Stimulated activated CD8-positive, alpha-beta memory T cell treated with anti-CD3 and anti-CD28 coated beads, Interleukin-4, amount 100 ng/mL, for 1 hour (primary cell): ENCODE results near the gene TOMM22.

Experiments
- DNase-seq, 2 donors: peaks; one replicate each; pipeline ENCODE4 v3.0.0-alpha.2; 2020; ENCODE audit warnings: low read depth in 2 of 2, low spot score in 1 of 2

TOMM22 gene

GRCh38 chr22:38696606-38697424 is 15.1 kb downstream of the TOMM22 start:
- no peak for DNase-seq

- DNase-seq = no peak
These were observed 15.8 kb downstream of the TOMM22 start for GRCh38 chr22:38697425-38698089.

GRCh38 chr22:38698407-38699094 is 16.8 kb downstream of the TOMM22 start:
- DNase-seq = no peak

DNA sequence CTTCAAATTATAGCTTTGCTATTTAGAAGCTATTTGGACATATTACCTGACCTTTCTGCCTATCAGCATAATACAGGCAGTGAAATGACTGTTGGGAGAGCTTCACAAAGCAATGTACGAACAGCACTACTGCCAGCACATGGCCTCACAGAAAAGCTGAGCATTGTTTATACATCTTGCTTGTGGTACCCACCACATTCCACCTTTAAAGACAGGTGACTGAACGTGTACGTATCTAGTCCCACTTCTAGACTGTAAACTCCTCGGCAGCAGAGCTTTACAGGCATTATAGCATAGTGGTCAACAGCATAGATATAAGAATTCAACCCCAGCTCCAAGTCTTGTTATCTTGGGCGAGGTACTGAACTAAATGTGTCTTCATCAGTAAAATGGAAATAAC is 17.4 kb downstream of the TOMM22 start:
- DNase-seq = no peak

DNA sequence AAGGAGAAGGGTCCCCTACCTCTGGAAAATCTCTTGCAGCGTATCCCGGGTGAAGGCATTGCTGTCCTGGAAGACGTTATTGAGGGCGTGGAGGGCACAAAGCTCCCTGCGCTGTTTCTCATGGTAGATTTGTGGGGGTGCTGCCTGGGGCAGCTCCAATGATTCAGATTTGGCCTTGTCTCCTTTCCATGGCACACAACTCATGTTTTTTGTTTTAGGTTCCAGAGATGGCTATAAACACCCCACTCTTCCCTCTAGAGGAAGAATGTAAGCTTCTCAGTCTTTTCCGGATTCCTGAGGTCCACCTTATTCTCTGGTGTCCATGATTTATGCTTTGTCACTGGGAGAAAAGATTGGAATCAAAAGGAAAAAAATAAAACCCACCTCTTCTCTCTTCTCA is 18.0 kb downstream of the TOMM22 start:
- no peak for DNase-seq

GRCh38 chr22:38700270-38700788 is 18.6 kb downstream of the TOMM22 start:
- DNase-seq = peak in 1 of 2 donors; percentile 32

GRCh38 chr22:38700789-38701628 is 19.3 kb downstream of the TOMM22 start, which contains the start of gene JOSD1:
Gene JOSD1, minus strand, starts transcription at chr22:38700943. Its CDS starts 956 bp downstream, at chr22:38699987.
- DNase-seq = peak; percentile 98

- DNase-seq = no peak
These were observed 23.0 kb downstream of the TOMM22 start for GRCh38 chr22:38704654-38705234.

- DNase-seq = peak; percentile 89 to 92
These were observed 23.7 kb downstream of the TOMM22 start, which contains the start of gene GTPBP1 for GRCh38 chr22:38705235-38706100. Gene GTPBP1, plus strand, starts transcription at chr22:38705944. Its CDS starts 12 bp downstream, at chr22:38705956.

DNA sequence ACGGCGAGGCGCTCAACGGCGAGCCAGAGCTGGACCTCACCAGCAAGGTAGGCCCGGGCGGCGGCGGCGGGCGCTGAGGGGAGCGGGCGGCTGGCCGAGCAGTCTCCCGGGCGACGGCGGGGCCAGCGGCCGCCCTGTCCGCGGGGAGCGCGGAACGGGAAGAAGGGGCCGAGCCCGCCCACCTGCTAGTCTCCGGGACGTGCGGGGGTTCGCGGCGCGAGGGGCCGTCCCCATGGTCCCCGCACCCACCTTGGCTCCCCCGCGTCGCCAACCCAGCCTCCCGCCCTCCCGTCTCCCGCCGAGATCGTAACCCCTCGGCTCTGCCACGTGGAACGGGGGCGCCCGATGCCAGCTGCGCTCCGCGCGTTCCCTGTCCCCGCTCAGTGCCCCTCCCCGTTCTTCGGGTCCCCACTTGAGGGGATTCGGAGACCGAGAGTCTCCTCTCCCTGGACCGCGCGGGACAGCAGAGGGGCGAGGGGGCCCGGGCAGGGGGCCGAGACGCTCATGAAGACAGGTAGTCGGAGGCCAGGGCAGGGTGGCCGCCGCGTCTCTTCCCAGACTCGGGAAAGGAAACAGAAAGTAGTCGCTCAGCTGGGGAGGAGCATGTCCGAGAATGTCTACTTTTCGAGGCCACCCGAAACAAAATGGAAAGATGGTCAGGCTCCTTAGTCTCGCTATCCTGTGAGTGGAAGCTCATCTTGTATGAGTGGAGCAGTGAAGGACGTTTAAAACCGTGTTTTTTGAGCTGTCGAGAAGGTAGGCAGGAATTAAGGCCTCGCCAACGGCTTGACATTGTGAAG is 24.5 kb downstream of the TOMM22 start:
- no peak for DNase-seq

- DNase-seq = no peak
These were observed 25.1 kb downstream of the TOMM22 start for GRCh38 chr22:38706901-38707195.

- no peak for DNase-seq
These were observed 25.6 kb downstream of the TOMM22 start for GRCh38 chr22:38707346-38707745.

DNA sequence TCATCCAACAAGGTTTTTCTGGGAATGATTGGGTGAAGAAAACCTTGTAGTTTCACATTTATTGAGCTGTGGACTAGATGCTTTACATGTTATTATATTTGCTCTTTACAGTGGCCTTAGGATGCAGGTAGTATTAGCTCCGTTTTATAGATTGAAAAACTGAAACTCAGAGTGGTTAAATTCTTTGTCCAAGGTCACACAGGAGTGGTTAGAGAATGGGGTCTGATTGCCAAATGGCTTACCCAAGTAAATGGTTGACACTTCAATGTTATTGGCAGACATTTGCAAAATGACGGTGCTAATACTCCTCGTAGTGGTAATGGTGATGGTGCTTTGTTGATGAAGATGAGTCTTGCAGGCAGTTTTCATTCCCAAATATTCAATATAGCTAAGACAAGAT is 26.2 kb downstream of the TOMM22 start:
- DNase-seq = no peak

- no peak for DNase-seq
These were observed 27.5 kb downstream of the TOMM22 start for GRCh38 chr22:38709306-38709705.

- DNase-seq = no peak
These were observed 28.6 kb downstream of the TOMM22 start for GRCh38 chr22:38710351-38710750.

DNA sequence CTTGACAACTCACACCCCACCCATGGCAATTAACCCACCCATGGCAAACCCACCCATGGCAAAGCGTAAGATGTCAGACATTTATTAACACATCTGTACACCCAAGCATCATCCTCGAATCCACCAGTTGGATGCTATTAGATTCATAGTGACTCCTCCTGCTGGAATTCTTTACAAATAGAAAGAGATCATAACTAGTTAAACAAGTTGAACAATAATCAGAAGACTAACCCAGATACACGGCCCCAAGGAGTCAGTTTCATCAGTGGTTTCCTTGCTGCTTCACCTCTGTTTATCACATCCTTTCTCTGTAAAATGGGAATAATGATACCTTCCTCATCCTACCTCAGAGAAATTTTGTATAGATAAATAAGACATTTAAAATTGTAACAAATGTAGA is 29.1 kb downstream of the TOMM22 start:
- no peak for DNase-seq

DNA sequence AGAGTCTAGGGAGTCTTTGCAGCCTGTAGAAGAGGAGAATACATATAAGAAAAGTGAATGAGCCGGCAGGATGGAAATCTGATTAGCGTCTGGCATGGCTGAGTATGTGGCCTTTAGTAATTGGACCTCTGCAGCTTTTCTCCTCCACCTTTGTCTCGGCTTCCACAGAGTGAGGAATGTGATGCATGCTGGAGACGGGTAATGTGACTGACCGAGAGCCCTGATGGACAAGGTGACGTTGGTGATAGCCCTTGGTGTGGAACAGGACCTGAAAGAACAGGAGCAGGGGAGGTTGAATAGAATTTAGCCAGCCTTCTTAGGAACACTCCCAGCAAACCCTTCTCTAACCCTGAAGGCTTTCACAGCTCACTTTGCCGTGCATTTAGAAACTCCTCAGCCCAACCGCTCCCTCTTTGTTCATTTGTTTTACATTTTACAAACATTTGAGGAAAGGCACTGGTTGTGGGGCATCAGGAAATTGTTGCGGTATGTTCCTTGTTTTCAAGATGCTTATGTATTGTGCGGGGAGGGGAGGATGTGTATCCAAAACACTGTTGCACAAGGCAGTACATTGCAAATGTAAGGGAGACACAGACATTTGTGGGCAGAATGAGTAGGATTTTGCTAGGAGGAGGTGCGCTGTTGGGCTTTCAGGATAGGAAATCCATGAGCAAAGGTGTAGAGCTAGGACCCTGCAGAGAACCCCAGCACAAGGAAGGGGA is 30.9 kb downstream of the TOMM22 start:
- DNase-seq = no peak

DNA sequence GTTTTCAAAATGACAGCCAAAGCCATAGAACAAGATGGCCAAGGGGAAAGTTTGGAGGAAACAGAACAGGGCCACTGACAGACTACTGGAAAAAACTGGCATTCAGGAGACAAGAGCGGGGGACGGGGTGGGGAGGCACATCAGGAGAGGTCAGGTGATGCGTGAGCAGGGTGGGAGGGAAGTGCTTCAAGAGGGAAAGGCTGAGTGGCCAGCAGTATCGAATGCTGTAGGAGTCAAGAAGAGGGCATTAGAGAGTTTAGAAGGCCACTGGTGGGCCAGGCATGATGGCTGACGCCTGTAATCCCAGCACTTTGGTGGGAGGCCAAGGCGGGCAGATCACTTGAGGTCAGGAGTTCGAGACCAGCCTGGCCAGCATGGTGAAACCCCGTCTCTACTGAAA is 32.2 kb downstream of the TOMM22 start:
- no peak for DNase-seq
